Peyer's patch (tissue), 4 donors: ENCODE measurements around the gene MTG2. TPM values are rescaled to one million over a fixed set of nuclear protein-coding genes. Genes with fewer than 3 reads are reported as not detected.

Experiments
- DNase-seq, 3 donors: peaks; one replicate each; pipeline ENCODE4 v3.0.0-alpha.2; 2017 to 2019
- H3K27ac ChIP-seq, 4 donors: fragments of 200-600 bp; sonication (generic); one replicate each; pipeline ENCODE4 v1.5.1; 2016 to 2019
- H3K27me3 ChIP-seq, 2 donors: fragments of 200-600 bp; sonication (generic); one replicate each; pipeline ENCODE4 v1.5.1; 2019
- H3K36me3 ChIP-seq, 3 donors: fragments of 200-600 bp; sonication (generic); one replicate each; pipeline ENCODE4 v1.5.1; 2016 to 2019
- H3K4me1 ChIP-seq, 4 donors: fragments of 200-600 bp; sonication (generic); one replicate each; pipeline ENCODE4 v1.5.1; 2016 to 2019
- H3K4me3 ChIP-seq, 4 donors: fragments of 200-600 bp; sonication (generic); 1 replicate in 3 of 4; 2 replicates in 1 of 4; pipeline ENCODE4 v1.5.1; 2016 to 2019; ENCODE audit warnings: mild to moderate bottlenecking in 1 of 4
- H3K9me3 ChIP-seq, 4 donors: fragments of 200-600 bp; sonication (generic); one replicate each; pipeline ENCODE4 v1.5.1; 2016 to 2019; ENCODE audit warnings: mild to moderate bottlenecking in 1 of 4
- POLR2A ChIP-seq, 2 donors: fragments of 450-650 bp; IDR thresholded peaks; one replicate each; pipeline ENCODE4 v1.5.1; 2017; ENCODE audit warnings: antibody characterized with exemption in 2 of 2, mild to moderate bottlenecking in 2 of 2, moderate library complexity in 2 of 2
- total RNA-seq, 4 donors: library from RNA; depleted of rRNA; stranded (reverse); fragments of >200 nt; gene quantifications; one replicate each; pipeline ENCODE4 v1.1.0, GENCODE V29; 2016
- TF ChIP-seq, protein P1 (sequence below), 6 experiments: fragments of 450-650 bp in 4 of 6; fragments of 200-600 bp in 2 of 6; sonication (generic) in 1 of 6; IDR thresholded peaks; one replicate each; pipeline ENCODE4 v1.5.1; 2017 to 2019; ENCODE audit warnings: antibody characterized with exemption in 6 of 6, mild to moderate bottlenecking in 3 of 6, moderate library complexity in 1 of 6

Gene MTG2
- total RNA-seq, 4 donors from 2014 or later = 23.1 to 62.2 (median 31.6) TPM

GRCh38 chr20:62186887-62187866 is 4.3 kb downstream of the MTG2 start:
- no peak for DNase-seq
- TF ChIP-seq, protein P1, sequence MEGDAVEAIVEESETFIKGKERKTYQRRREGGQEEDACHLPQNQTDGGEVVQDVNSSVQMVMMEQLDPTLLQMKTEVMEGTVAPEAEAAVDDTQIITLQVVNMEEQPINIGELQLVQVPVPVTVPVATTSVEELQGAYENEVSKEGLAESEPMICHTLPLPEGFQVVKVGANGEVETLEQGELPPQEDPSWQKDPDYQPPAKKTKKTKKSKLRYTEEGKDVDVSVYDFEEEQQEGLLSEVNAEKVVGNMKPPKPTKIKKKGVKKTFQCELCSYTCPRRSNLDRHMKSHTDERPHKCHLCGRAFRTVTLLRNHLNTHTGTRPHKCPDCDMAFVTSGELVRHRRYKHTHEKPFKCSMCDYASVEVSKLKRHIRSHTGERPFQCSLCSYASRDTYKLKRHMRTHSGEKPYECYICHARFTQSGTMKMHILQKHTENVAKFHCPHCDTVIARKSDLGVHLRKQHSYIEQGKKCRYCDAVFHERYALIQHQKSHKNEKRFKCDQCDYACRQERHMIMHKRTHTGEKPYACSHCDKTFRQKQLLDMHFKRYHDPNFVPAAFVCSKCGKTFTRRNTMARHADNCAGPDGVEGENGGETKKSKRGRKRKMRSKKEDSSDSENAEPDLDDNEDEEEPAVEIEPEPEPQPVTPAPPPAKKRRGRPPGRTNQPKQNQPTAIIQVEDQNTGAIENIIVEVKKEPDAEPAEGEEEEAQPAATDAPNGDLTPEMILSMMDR (IDR thresholded peaks at IDR 0.05) = no peak
- no peak for TF ChIP-seq POLR2A (IDR thresholded peaks at IDR 0.05)
- peaks cover 0 to 31% (median 0%) of the 10 kb centered on the region in 3 donors for H3K36me3 ChIP-seq
- H3K9me3 ChIP-seq = no peaks in the 10 kb centered on the region
- H3K27ac ChIP-seq = no peak overlapping the region
- peaks cover 0 to 13% (median 3%) of the 10 kb centered on the region in 4 donors for H3K4me1 ChIP-seq
- no peak overlapping the region for H3K4me3 ChIP-seq
- no peaks in the 10 kb centered on the region for H3K27me3 ChIP-seq

DNA sequence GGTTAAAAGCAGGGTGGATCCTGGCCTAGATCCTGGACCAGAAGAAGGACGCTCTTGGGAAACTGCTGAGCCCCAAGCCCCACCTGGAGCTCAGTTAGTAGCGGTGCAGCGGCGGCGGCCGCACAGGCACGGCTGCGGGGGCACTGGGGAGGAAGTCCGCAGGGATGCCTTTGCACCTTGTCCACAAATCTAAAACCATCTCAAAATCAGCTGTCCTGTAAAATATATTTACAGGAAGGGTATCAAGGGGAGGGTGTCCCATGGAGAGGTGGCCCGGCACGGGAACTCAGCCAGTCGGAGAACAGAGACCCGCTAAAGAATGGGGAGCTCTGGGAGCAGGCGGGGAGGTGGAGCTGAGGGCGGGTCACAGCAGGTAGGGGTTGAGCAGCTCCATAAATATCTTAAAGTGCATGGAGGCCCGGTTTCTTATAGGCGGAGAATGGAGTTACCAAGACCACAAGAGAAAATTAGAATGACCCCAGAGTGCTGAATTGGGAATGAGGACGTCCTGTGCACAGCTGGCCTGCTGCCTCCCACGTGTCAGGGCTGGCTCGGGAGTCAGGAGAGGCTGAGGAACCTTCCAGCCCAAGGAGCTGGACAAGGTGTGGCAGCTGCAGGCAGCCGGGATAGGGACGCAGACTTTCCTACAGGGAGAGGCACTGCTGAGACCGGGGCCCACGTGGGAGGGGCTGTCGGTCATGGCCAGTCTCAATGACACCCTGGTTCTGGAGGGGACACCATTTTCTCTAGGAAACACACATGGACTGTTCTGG is 8.0 kb downstream of the MTG2 start:
- peaks cover 0 to 53% (median 0%) of the 10 kb centered on the region in 3 donors for H3K36me3 ChIP-seq
- no peak for TF ChIP-seq POLR2A (IDR thresholded peaks at IDR 0.05)
- TF ChIP-seq, protein P1 (IDR thresholded peaks at IDR 0.05) = no peak
- DNase-seq = peak in 1 of 3 donors; percentile 28
- H3K4me3 ChIP-seq = no peak overlapping the region
- no peaks in the 10 kb centered on the region for H3K9me3 ChIP-seq
- H3K27me3 ChIP-seq = no peaks in the 10 kb centered on the region
- H3K27ac ChIP-seq = no peak overlapping the region
- H3K4me1 ChIP-seq = no peaks in the 10 kb centered on the region

- Histone ChIP-seq H3K4me3 (no peak overlapping the region), H3K4me1 (no peaks in the 10 kb centered on the region), H3K9me3 (no peaks in the 10 kb centered on the region), H3K27ac (no peak overlapping the region), H3K27me3 (no peaks in the 10 kb centered on the region), H3K36me3 (peaks cover 0 to 63% (median 0%) of the 10 kb centered on the region in 3 donors)
- peak in 1 of 3 donors; percentile 11 for DNase-seq
- TF ChIP-seq, protein P1 (IDR thresholded peaks at IDR 0.05) = no peak
- no peak for TF ChIP-seq POLR2A (IDR thresholded peaks at IDR 0.05)
These were observed 9.1 kb downstream of the MTG2 start for GRCh38 chr20:62191781-62192559.

GRCh38 chr20:62192635-62193034 is 9.8 kb downstream of the MTG2 start:
- Histone ChIP-seq H3K4me3 (no peak overlapping the region), H3K27ac (no peak overlapping the region), H3K9me3 (no peaks in the 10 kb centered on the region), H3K27me3 (no peaks in the 10 kb centered on the region), H3K36me3 (peaks cover 0 to 69% (median 0%) of the 10 kb centered on the region in 3 donors), H3K4me1 (no peaks in the 10 kb centered on the region)
- TF ChIP-seq POLR2A (IDR thresholded peaks at IDR 0.05) = no peak
- TF ChIP-seq, protein P1 (IDR thresholded peaks at IDR 0.05) = no peak
- DNase-seq = peak in 1 of 3 donors; percentile 20
